Astrocyte (in vitro differentiated cells and primary cell): ENCODE results near the gene XPC.

Experiments used
- EZH2 ChIP-seq: IDR thresholded peaks from 2 replicates; pipeline ENCODE4 v1.6.1; 2012; ENCODE audit warnings: mild to moderate bottlenecking, low read length, inconsistent platforms; ENCODE audit not compliant: insufficient read depth
- TF ChIP-seq, protein P1 (sequence below): IDR thresholded peaks from 2 replicates; pipeline ENCODE4 v1.5.1; 2011; ENCODE audit warnings: low read depth, mild to moderate bottlenecking, inconsistent platforms, low read length, moderate library complexity; ENCODE audit not compliant: insufficient read depth

DNA sequence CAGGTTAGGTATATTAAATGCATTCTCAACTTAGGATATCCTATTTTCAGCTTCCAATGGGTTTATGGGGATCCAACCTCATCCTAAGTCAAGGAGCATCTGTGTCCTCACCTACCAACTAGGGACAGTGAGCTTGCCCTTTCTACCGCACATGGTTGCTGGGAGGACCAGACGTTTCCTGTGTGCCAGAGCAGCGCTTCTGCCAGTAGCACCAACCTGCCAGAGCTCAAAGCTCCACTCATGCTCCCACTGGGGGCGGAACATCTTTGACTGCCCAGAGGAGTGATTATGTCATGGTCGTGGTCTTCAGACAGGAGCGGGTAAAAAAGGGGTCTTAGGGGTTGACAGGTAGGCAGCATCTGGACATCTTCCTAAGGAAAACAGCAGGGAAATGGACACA, 24.7 kb downstream of the XPC start:
- TF ChIP-seq, protein P1, sequence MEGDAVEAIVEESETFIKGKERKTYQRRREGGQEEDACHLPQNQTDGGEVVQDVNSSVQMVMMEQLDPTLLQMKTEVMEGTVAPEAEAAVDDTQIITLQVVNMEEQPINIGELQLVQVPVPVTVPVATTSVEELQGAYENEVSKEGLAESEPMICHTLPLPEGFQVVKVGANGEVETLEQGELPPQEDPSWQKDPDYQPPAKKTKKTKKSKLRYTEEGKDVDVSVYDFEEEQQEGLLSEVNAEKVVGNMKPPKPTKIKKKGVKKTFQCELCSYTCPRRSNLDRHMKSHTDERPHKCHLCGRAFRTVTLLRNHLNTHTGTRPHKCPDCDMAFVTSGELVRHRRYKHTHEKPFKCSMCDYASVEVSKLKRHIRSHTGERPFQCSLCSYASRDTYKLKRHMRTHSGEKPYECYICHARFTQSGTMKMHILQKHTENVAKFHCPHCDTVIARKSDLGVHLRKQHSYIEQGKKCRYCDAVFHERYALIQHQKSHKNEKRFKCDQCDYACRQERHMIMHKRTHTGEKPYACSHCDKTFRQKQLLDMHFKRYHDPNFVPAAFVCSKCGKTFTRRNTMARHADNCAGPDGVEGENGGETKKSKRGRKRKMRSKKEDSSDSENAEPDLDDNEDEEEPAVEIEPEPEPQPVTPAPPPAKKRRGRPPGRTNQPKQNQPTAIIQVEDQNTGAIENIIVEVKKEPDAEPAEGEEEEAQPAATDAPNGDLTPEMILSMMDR = no peak
- TF ChIP-seq EZH2 = no peak
